Measurements from ENCODE around the gene HYAL1. TPM values are rescaled to one million over a fixed set of nuclear protein-coding genes. Genes with fewer than 3 reads are reported as not detected.

The HYAL1 gene
- total and polyA plus RNA-seq, 2 experiments from 2014 or later = 3.3 to 5.0 TPM

GRCh38 chr3:50341537-50341936 lies 38.2 kb upstream of the HYAL1 start:
- peaks cover 61% of the 10 kb centered on the region for H3K27me3 ChIP-seq
- DNase-seq (ENCODE audit: low read depth in 1 of 2, low spot score in 1 of 2) = no peak
- no peak overlapping the region for H3K4me3 ChIP-seq
- TF ChIP-seq CTCF (IDR thresholded peaks at IDR 0.05; ENCODE audit: low read depth, low read length) = no peak
- peaks cover 11% of the 10 kb centered on the region for H3K4me1 ChIP-seq (ENCODE audit: low read depth)
- H3K36me3 ChIP-seq = no peaks in the 10 kb centered on the region
- H3K9me3 ChIP-seq (ENCODE audit: low read depth) = no peaks in the 10 kb centered on the region
- H3K27ac ChIP-seq = no peak overlapping the region

GRCh38 chr3:50340448-50341329 lies 37.3 kb upstream of the HYAL1 start, which contains the start of gene RASSF1:
RASSF1 (minus strand) TSS chr3:50340836; CDS start chr3:50340805, 31 bp downstream.
- H3K4me1 ChIP-seq (ENCODE audit: low read depth) = peaks cover 14% of the 10 kb centered on the region
- H3K36me3 ChIP-seq = no peaks in the 10 kb centered on the region
- TF ChIP-seq CTCF (IDR thresholded peaks at IDR 0.05; ENCODE audit: low read depth, low read length) = no peak
- H3K27me3 ChIP-seq = peaks cover 61% of the 10 kb centered on the region
- H3K9me3 ChIP-seq (ENCODE audit: low read depth) = no peaks in the 10 kb centered on the region
- H3K27ac ChIP-seq = no peak within 1 kb of the TSS
- no peak within 1 kb of the TSS for H3K4me3 ChIP-seq
- peak in 1 of 2 donors; percentile 69 for DNase-seq (ENCODE audit: low read depth in 1 of 2, low spot score in 1 of 2)

DNA sequence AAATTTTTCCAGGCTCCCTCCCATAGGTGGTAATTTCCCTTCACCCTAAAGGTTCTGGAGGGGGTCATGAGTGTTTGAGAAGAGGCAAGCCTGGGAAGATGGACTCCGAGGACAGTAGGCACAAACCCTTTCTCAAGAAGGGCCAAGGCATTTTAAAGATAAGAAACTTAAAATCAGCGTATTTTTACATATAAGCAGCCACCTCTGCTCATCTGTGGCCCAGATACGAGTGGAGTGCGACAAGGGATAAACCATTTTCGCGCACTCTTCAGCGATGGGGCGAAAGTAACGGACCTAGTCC lies 36.7 kb upstream of the HYAL1 start:
- Histone ChIP-seq H3K4me3 (no peak overlapping the region), H3K36me3 (no peaks in the 10 kb centered on the region), H3K9me3 (ENCODE audit: low read depth) (no peaks in the 10 kb centered on the region), H3K27me3 (peaks cover 56% of the 10 kb centered on the region), H3K27ac (no peak overlapping the region), H3K4me1 (ENCODE audit: low read depth) (peaks cover 11% of the 10 kb centered on the region)
- no peak for DNase-seq (ENCODE audit: low read depth in 1 of 2, low spot score in 1 of 2)
- TF ChIP-seq CTCF (IDR thresholded peaks at IDR 0.05; ENCODE audit: low read depth, low read length) = no peak

- H3K27me3 ChIP-seq = peaks cover 52% of the 10 kb centered on the region
Measured at GRCh38 chr3:50339485-50340146, 36.2 kb upstream of the HYAL1 start.

GRCh38 chr3:50338965-50339364 lies 35.6 kb upstream of the HYAL1 start:
- no peak overlapping the region for H3K4me3 ChIP-seq
- H3K36me3 ChIP-seq = no peaks in the 10 kb centered on the region
- peaks cover 47% of the 10 kb centered on the region for H3K27me3 ChIP-seq
- H3K4me1 ChIP-seq (ENCODE audit: low read depth) = peaks cover 11% of the 10 kb centered on the region
- no peak overlapping the region for H3K27ac ChIP-seq
- DNase-seq (ENCODE audit: low read depth in 1 of 2, low spot score in 1 of 2) = no peak
- no peak for TF ChIP-seq CTCF (IDR thresholded peaks at IDR 0.05; ENCODE audit: low read depth, low read length)
- H3K9me3 ChIP-seq (ENCODE audit: low read depth) = no peaks in the 10 kb centered on the region

More at GRCh38 chr3:50339485-50340146, 36.2 kb upstream of the HYAL1 start:
- Histone ChIP-seq H3K9me3 (ENCODE audit: low read depth) (no peaks in the 10 kb centered on the region), H3K27ac (no peak overlapping the region), H3K4me3 (no peak overlapping the region), H3K36me3 (no peaks in the 10 kb centered on the region), H3K4me1 (ENCODE audit: low read depth) (peaks cover 11% of the 10 kb centered on the region)
- TF ChIP-seq CTCF (IDR thresholded peaks at IDR 0.05; ENCODE audit: low read depth, low read length) = no peak
- DNase-seq (ENCODE audit: low read depth in 1 of 2, low spot score in 1 of 2) = peak in 1 of 2 donors; percentile 52

All from cardiac muscle cell (in vitro differentiated cells and primary cell).